Fibroblast of lung (primary cell): ENCODE results near the gene CLDN25. TPM values are rescaled to one million over a fixed set of nuclear protein-coding genes. Genes with fewer than 3 reads are reported as not detected.

Experiments used
- DNase-seq, 2 donors: peaks; one replicate each; pipeline versions ENCODE4 v3.0.0 to v3.0.0-alpha.2; 2010; ENCODE audit warnings: low read depth in 2 of 2
- H2AFZ ChIP-seq: 2 replicates; pipeline ENCODE4 v1.5.1; 2012; ENCODE audit warnings: low read length, control low read depth, inconsistent platforms
- H3K27ac ChIP-seq: 2 replicates; pipeline ENCODE4 v1.5.1; 2011; ENCODE audit warnings: low read length, control low read depth; ENCODE audit not compliant: insufficient read depth
- H3K27me3 ChIP-seq: 2 replicates; pipeline ENCODE4 v1.5.1; 2011; ENCODE audit warnings: mild to moderate bottlenecking, low read length; ENCODE audit not compliant: control insufficient read depth, insufficient read depth
- H3K36me3 ChIP-seq: 2 replicates; pipeline ENCODE4 v1.5.1; 2011; ENCODE audit warnings: low read length; ENCODE audit not compliant: control insufficient read depth, insufficient read depth
- H3K4me1 ChIP-seq: 2 replicates; pipeline ENCODE4 v1.5.1; 2011; ENCODE audit warnings: low read length; ENCODE audit not compliant: control insufficient read depth, insufficient read depth; ENCODE audit errors: extremely low read depth
- H3K4me2 ChIP-seq: 2 replicates; pipeline ENCODE4 v1.5.1; 2011; ENCODE audit warnings: low read length, control low read depth; ENCODE audit not compliant: insufficient read depth; ENCODE audit errors: extremely low read depth
- H3K4me3 ChIP-seq, 4 experiments: fragments of 200-600 bp in 1 of 4; sonication (generic) in 1 of 4; replicated peaks in 1 of 4; 2 replicates each; pipeline ENCODE4 v1.5.1; 2011 to 2016; ENCODE audit warnings: low read length in 4 of 4, low read depth in 3 of 4, mild to moderate bottlenecking in 3 of 4, control low read depth in 2 of 4, inconsistent platforms in 1 of 4, mixed read lengths in 1 of 4; ENCODE audit not compliant: insufficient read depth in 1 of 4; ENCODE audit errors: control extremely low read depth in 1 of 4
- H3K79me2 ChIP-seq: 2 replicates; pipeline ENCODE4 v1.5.1; 2012; ENCODE audit warnings: mild to moderate bottlenecking, low read length, inconsistent platforms; ENCODE audit not compliant: control insufficient read depth, insufficient read depth
- H3K9ac ChIP-seq: 2 replicates; pipeline ENCODE4 v1.5.1; 2011; ENCODE audit warnings: mild to moderate bottlenecking, low read length, control low read depth; ENCODE audit not compliant: insufficient read depth
- H3K9me3 ChIP-seq: 2 replicates; pipeline ENCODE4 v1.5.1; 2012; ENCODE audit warnings: low read depth, low read length; ENCODE audit not compliant: control insufficient read depth, insufficient read depth
- H4K20me1 ChIP-seq: 2 replicates; pipeline ENCODE4 v1.5.1; 2011; ENCODE audit warnings: low read length; ENCODE audit not compliant: control insufficient read depth, insufficient read depth; ENCODE audit errors: extremely low read depth
- EZH2 ChIP-seq: IDR thresholded peaks from 2 replicates; pipeline ENCODE4 v1.5.1; 2012; ENCODE audit warnings: low read length, control low read depth, mild to moderate bottlenecking; ENCODE audit errors: missing control alignments
- polyA plus RNA-seq, 2 donors: library from polyadenylated mRNA; depleted of rRNA in 1 of 2; stranded (reverse) in 1 of 2; unstranded in 1 of 2; fragments of >200 nt; gene quantifications; 2 replicates each; pipeline ENCODE4 v1.2.1, GENCODE V29; 2011 to 2012; ENCODE audit warnings: missing spikeins in 1 of 2
- total RNA-seq: library from RNA; depleted of rRNA; stranded (reverse); fragments of >200 nt; gene quantifications from 2 replicates; pipeline ENCODE4 v1.2.1, GENCODE V29; 2014
- TF ChIP-seq, protein P1 (sequence below), 2 donors: IDR thresholded peaks in 1 of 2; conservative IDR thresholded peaks in 1 of 2; 1 replicate in 1 of 2; 2 replicates in 1 of 2; pipeline ENCODE4 v1.5.1; 2011 to 2012; ENCODE audit warnings: low read length in 2 of 2, control low read depth in 1 of 2, inconsistent platforms in 1 of 2, low read depth in 1 of 2, mild to moderate bottlenecking in 1 of 2

Gene CLDN25
- total and polyA plus RNA-seq, 2 donors (not counting 1 experiment from before 2014, with no cell fraction given): not detected

- Histone ChIP-seq H3K27ac (no peak overlapping the region), H3K9ac (no peak overlapping the region), H3K36me3 (no peaks in the 10 kb centered on the region), H2AFZ (no peak overlapping the region), H3K9me3 (no peaks in the 10 kb centered on the region), H3K27me3 (no peaks in the 10 kb centered on the region), H4K20me1 (no peaks in the 10 kb centered on the region), H3K4me2 (no peak overlapping the region), H3K79me2 (no peaks in the 10 kb centered on the region), H3K4me3 (no peak overlapping the region), H3K4me1 (no peaks in the 10 kb centered on the region)
- DNase-seq: no peak
- TF ChIP-seq, protein P1, sequence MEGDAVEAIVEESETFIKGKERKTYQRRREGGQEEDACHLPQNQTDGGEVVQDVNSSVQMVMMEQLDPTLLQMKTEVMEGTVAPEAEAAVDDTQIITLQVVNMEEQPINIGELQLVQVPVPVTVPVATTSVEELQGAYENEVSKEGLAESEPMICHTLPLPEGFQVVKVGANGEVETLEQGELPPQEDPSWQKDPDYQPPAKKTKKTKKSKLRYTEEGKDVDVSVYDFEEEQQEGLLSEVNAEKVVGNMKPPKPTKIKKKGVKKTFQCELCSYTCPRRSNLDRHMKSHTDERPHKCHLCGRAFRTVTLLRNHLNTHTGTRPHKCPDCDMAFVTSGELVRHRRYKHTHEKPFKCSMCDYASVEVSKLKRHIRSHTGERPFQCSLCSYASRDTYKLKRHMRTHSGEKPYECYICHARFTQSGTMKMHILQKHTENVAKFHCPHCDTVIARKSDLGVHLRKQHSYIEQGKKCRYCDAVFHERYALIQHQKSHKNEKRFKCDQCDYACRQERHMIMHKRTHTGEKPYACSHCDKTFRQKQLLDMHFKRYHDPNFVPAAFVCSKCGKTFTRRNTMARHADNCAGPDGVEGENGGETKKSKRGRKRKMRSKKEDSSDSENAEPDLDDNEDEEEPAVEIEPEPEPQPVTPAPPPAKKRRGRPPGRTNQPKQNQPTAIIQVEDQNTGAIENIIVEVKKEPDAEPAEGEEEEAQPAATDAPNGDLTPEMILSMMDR (conservative IDR thresholded peaks at IDR 0.05 in 1 of 2, IDR thresholded peaks at IDR 0.05 in 1 of 2; ENCODE audit: low read depth in 1 of 2, low read length in 2 of 2): no peak
- TF ChIP-seq EZH2: no peak
Measured at GRCh38 chr11:113814181-113814580, 34.6 kb downstream of the CLDN25 start.

GRCh38 chr11:113817162-113817561, 37.6 kb downstream of the CLDN25 start:
- Histone ChIP-seq H4K20me1 (no peaks in the 10 kb centered on the region), H3K4me1 (no peaks in the 10 kb centered on the region), H3K4me2 (no peak overlapping the region), H3K9ac (no peak overlapping the region), H3K79me2 (no peaks in the 10 kb centered on the region), H3K9me3 (no peaks in the 10 kb centered on the region), H3K27ac (no peak overlapping the region), H3K36me3 (no peaks in the 10 kb centered on the region), H3K27me3 (no peaks in the 10 kb centered on the region), H3K4me3 (no peak overlapping the region), H2AFZ (no peak overlapping the region)
- DNase-seq: peak in 1 of 2 donors; percentile 25
- TF ChIP-seq, protein P1 (conservative IDR thresholded peaks at IDR 0.05 in 1 of 2, IDR thresholded peaks at IDR 0.05 in 1 of 2; ENCODE audit: low read depth in 1 of 2, low read length in 2 of 2): no peak
- TF ChIP-seq EZH2: no peak

GRCh38 chr11:113817626-113818025, 38.0 kb downstream of the CLDN25 start:
- Histone ChIP-seq H3K79me2 (no peaks in the 10 kb centered on the region), H4K20me1 (no peaks in the 10 kb centered on the region), H3K36me3 (no peaks in the 10 kb centered on the region), H3K27ac (no peak overlapping the region), H3K4me2 (no peak overlapping the region), H3K27me3 (no peaks in the 10 kb centered on the region), H3K9ac (no peak overlapping the region), H3K4me1 (no peaks in the 10 kb centered on the region), H2AFZ (no peak overlapping the region), H3K9me3 (no peaks in the 10 kb centered on the region), H3K4me3 (no peak overlapping the region)
- DNase-seq: no peak
- no peak for TF ChIP-seq EZH2
- TF ChIP-seq, protein P1 (conservative IDR thresholded peaks at IDR 0.05 in 1 of 2, IDR thresholded peaks at IDR 0.05 in 1 of 2; ENCODE audit: low read depth in 1 of 2, low read length in 2 of 2): no peak
